ENCODE measurements around the gene BCKDK.
A peak's percentile ranks its signal among the peaks of the same experiment; 100 is the strongest.

Gene BCKDK

DNA sequence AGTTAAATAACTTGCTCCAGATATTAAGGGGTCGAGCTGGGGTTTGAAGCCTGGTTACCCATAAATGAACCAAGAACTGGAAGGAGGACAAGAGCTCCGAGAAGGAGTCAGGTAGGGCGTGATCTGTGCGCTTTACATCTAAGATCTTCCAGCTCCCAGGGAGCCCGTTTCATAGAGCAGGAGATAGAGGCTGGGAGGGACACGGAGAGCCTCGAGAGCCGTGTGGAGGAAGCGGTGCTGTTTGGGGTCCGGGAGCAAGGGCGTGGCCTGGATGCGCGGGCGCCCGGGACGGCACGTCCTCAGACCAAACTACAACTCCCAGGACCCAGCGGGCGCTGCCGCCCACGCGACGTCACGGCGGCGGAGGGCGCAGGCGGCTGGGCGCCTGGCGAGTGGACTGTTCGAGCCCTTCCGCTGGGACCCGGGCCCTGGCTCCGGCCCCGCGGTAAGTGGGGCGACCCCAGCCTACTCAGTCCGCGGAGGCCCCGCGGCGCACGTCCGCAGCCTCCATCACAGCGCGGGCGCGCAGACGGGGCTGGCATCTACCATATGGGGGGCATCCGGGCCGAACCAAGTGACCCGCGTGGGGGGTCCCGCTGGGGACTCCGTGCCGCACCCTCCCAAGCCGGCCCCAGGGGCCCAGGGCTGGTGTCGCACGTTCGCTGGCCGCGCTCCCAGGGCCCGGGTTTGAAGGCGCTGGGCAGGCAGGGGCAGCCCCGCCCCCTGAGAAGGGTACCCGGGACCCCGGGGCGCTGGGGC lies at the start of gene BCKDK:
BCKDK (plus strand) TSS at position 352 of the 759 bp plus-strand sequence. CDS start 838 bp downstream, outside the sequence.
- peak; percentile 81 for DNase-seq (ENCODE audit: low spot score)

DNA sequence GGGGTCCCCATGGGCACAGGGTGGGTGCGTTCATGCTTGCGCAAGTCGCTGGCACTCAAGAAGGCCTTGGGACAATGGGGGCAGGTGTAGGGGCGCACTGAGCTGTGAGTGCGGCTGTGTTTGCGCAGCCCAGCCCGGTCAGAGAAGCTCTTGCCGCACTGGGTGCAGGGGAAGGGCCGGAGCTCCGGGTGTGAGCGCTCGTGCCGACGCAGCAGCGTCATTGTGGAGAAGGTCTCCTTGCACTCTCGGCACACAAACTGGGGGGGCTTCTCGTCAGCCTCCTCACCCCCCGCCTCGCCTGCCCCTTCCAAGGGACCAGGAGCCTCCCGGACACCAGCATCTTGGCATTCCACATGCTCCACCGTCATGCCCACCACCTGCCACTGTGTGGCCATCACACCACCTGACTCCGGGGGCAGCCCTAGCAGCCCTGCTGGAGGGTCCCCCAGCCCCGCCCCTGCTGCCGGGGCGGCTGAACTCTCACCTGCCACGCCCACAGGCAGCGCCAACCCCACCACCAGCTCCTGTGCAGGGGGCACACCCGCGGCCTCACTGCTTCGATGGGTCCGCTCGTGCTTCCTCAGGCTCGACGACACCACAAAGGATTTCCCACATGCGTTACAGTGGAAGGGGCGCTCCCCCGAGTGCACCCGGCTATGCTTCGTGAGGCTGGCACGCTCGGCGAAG lies 46.9 kb upstream of the BCKDK start:
- no peak for DNase-seq (ENCODE audit: low spot score)

DNA sequence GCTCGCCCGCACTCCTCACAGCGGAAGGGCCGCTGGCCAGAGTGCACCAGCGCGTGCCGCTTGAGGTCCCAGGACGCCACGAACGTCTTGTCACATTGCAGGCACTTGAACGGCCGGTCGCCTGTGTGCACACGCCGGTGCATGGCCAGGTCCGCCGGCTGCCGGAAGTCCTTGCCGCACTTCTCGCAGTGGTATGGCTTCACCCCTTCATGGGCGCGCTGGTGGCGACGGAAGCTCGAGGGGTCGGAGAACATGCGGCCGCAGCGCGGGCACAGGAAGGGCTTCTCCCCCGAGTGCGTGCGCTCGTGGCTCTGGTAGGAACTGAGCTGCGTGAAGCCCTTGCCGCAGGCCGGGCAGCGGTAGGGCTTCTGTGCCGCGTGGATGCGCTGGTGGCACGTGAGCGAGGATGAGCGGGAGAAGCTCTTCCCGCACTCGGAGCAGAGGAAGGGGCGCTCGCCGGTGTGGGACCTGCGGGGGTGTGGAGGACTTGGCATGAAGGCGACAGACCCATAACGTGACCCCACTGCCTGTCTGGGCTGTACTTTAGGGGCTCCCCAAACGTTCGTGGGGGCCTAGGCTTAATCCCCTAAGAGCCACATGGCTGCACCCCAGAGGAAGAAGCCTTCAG lies 46.3 kb upstream of the BCKDK start:
- no peak for DNase-seq (ENCODE audit: low spot score)

DNA sequence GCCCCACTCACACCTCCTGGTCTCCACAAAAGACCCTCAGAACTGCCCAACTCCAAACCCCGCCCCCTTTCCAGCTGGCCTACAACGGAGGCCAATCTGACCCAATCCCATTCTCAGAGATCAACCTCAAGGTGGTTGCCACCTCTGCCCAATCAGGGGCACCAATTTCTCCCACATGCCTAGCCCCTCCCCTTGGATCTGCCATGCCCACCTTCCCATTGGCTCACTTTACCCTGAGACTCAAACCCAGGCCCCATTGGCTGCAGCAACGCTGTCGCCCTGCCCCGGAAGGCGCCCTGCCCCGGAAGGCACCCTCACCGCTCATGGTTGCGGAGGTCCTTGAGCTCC lies 44.7 kb upstream of the BCKDK start:
- no peak for DNase-seq (ENCODE audit: low spot score)

DNA sequence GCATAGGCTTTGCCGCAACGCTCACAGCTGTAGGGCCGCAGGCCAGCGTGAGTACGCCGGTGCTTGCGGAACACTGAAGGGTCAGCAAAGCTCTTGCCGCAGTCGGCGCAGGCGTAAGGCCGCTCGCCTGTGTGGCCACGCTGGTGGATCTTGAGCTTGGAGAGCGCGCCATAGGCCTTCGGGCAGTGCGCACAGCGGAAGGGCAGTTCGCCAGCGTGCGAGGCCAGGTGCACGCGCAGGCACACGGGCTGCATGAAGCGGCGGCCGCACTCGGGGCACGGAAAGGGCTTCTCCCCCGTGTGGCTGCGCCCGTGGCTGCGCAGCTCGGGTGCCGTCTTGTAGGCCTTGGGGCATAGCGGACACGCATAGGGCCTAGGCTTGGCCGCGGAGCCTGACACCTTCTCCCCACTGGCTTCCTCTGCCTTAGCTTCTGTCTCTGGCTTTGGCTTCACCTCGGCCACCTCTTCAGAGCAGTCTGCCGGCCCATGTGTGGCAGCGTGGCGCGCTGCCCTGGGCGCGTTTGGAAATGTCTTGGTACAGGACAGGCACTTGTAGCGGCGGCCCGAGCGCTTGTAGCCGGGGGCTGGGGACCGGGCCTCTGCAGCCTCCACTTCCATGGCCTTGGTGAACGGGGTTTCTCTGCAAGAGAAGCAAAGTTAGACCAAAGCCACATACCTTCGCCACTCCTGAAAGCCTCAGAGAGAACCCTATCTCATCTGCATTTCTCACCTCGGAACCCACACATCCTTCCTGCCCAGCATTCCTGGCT lies 44.2 kb upstream of the BCKDK start:
- DNase-seq (ENCODE audit: low spot score): no peak

DNA sequence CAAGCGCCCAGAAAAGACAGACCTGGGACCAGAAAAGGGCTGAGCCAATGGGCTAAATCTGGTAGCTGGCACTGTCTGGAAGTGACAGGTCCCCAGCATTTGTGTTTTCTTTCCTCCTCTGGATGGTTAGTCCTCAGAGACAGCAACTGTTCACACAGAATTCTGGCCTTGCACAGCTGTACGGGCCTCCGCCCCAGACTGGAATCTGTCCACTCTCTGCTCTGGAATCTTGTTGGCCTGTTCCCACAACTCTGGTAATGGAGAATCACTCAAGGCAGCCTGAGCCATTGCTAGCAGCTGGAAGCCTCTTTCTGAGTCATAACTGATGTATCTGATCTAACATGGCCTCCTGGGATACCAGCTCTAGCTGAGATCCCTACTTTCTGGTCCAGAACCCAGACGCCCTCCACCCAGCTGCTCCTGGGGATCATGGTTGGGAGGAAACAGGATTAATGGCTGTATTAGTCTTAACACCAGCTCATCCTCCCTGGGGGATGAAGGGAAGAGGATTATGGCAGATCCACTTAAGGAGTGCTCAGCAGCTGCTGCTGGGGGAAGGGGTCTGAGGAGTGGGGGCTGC lies 43.2 kb upstream of the BCKDK start:
- DNase-seq (ENCODE audit: low spot score): peak; percentile 88

DNA sequence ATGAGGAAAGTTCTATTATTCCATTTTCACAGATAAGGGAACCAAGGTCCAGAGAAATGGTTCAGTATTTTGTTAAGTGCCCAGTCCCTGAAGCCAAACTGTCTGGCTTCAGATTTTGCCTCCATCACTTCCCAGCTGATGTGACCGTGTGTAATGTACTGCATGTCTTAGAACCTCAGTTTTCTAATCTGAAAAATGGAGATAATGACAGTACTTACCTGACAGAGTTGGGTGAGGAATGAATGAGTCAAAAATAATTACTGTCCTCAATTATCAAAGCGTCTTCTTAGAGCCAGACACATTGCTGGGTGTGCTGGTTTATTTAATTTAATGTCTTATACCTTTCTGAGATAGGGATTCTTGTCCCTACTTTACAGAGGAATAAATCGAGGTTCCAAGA lies 40.8 kb upstream of the BCKDK start:
- DNase-seq (ENCODE audit: low spot score): no peak

DNA sequence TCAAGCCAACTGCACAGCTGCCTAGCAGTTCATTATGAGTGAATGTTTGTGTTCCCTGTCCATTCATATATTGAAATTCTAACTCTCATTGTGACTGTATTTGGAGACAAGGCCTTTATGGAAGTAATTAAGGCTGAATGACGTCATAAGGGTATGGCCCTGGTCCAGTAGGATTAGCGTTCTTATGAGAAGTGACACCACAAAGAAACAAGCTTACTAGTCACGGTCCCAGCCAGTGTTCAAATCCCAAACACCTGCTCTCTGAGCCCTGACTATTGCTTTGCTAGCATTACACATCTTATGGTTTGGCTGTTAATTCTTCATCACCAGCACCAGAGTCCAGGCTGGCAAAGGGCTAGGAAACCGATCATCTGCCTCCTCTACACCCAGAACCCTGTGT lies 36.3 kb upstream of the BCKDK start:
- no peak for DNase-seq (ENCODE audit: low spot score)

DNA sequence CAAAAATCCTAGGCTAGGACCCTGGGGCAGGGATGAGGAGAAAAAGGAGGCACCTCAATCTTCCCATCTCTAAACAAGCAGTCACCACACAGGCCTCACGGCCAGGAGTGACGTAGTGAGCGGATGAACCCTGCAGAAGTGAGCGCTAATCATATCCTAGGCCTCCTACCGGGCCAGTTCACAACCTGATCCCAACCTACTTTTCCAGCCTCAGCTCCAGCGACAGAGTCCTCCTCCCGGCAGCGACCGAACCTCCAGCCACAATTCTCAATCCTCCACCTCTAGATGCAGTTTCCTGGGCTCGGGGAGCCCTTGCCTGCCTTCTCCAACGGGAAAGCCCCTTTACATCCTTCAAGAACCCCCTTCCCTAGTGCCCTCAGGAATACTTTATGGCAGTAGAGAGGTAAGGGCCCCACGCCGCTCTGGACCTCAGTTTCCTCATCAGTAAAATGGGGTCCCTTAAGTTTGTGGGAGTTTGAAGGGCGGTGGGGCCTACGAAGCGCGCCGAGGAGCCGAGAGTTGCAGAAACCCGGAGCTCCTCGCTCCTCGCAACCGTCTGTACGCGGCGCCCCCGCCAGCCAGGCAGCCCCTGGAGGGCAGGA lies 35.5 kb upstream of the BCKDK start:
- DNase-seq (ENCODE audit: low spot score): no peak

DNA sequence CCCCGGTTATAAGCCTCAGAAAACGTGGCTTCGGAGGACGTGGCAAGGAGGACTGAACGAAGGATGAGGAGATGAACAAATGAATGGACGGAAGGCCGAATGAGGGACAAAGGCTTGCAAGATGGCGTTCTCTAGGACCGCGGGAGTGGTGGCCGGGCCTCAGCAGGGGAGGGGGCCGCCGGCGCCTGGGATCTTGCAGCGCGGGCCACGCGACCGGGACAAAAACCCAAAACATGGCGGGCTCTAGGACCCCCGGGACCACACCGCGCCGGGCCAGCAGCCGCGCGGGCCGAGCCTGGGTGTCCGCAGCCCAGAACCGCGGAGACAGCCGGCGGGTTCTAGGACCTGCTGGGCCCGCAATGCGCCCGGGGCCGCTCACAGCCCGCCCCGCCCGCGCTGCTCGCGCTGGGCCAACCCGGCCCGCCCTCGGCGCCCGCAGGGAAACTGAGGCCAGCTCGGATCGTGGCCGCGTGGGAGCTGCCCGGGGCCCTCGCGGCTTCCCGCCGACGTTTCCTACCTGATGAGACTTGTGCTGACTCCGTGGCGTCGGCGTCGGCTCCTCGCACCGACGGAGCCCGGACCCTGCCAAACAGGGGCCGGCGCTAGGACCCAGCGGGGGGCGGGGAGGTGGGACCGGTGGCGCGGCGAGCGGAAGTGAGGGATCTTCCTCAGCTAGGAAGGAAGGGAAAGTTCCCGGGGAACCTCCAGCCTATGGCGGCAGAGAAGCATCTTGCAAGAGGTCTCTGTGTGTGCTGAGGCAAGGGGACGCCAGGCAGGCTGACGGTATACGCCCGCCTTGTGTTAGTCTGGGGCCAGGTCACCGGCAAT lies 34.8 kb upstream of the BCKDK start:
- DNase-seq (ENCODE audit: low spot score): peak; percentile 96

DNA sequence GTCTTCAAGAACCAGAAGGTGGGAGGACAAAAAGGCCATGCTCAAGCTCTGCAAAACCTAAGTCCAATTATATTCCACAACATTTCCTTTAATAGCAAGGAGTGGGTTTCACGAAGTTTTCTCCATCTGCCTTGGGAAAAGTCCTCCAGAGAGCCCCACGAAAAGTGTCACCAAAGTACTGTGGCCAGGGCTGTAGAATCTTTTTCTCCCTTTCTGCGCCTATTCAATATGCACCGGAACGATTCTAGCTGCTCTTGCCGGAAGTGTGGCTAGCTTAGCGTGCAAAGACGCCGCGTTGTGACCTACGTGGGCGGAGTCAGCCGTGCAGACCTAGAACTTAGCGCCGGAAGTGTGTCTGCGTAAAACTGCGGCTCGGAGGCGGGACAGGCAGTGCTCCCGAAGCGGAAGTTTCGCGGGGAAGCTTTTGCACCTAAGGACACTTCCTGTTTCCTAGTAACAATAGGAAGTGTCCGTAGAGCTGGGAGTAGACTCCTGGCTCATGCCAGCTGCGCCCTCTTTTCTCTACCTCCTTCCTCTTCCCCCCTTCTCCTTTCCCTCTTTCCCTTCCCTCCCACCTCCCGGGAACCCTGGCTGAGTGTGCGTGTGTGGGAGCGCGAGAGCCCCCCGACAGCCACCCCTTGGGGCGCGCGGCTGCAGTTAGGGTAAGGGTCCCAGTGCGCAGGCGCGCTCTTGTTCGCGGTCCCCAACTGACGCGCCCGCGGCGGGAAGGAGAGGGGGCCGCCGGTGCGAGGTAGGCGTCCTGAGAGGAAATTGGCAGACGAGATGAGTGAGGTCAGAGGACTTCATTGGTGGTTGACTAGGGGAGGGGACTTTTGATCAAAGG lies 34.0 kb upstream of the BCKDK start, which contains the start of the genes ZNF646 and ZNF668:
ZNF646 (plus strand) TSS at position 453 of the 844 bp plus-strand sequence. CDS start 1,903 bp downstream, outside the sequence.
ZNF668 (minus strand) TSS at position 271 of the 844 bp plus-strand sequence. CDS start 9,781 bp downstream, outside the sequence.
- DNase-seq (ENCODE audit: low spot score): peak; percentile 97

DNA sequence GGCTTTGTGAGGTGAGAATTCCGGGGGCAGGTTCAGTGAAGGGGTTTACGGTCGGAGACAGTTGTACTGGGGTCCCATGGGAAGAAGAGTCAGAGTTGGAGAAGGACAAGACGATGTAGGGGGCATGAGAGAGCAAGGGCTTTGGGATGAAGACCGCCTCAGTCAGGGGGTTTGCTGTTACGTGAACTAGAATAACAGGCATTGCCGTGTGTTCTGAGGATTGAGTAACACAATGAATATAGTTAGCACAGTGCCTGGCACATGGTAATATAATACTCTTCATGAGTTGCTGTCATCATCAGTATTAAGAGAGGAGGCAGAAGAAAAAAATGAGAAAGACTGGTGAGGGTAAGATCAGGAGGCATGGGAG lies 33.4 kb upstream of the BCKDK start:
- no peak for DNase-seq (ENCODE audit: low spot score)

DNA sequence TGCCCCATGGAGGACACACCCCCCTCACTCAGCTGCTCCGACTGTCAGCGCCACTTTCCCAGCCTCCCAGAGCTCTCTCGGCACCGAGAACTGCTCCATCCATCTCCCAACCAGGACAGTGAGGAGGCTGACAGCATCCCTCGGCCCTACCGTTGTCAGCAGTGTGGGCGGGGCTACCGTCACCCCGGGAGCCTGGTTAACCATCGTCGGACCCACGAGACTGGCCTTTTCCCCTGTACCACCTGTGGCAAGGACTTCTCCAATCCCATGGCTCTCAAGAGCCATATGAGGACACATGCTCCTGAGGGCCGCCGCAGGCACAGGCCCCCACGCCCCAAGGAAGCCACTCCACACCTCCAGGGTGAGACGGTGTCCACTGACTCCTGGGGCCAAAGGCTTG lies 31.9 kb upstream of the BCKDK start:
- no peak for DNase-seq (ENCODE audit: low spot score)

DNA sequence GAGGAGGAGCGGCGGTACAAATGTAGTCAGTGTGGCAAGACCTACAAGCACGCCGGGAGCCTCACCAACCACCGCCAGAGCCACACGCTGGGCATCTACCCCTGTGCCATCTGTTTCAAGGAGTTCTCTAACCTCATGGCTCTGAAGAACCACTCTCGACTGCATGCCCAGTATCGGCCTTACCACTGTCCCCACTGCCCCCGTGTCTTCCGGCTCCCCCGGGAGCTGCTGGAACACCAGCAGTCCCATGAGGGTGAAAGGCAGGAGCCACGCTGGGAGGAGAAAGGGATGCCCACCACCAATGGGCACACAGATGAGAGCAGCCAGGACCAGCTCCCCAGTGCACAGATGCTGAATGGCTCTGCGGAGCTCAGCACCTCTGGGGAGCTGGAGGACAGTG lies 31.2 kb upstream of the BCKDK start:
- DNase-seq (ENCODE audit: low spot score): no peak

DNA sequence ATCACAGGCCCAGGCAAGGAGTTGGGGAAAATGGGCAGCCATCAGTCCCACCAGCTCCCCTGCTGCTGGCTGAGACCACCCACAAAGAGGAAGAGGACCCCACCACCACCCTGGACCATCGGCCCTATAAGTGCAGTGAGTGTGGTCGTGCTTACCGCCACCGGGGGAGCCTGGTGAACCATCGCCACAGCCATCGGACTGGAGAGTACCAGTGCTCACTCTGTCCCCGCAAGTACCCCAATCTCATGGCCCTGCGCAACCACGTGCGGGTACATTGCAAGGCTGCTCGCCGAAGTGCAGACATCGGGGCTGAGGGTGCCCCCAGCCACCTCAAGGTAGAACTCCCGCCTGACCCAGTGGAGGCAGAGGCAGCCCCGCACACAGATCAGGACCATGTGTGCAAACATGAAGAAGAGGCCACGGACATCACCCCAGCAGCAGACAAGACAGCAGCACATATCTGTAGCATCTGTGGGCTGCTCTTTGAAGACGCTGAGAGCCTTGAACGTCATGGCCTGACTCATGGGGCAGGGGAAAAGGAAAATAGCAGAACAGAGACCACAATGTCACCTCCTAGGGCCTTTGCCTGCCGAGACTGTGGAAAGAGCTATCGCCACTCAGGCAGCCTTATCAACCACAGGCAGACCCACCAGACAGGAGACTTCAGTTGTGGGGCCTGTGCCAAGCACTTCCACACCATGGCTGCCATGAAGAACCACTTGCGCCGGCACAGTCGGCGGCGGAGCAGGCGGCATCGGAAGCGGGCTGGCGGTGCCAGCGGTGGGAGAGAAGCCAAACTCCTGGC lies 30.4 kb upstream of the BCKDK start:
- DNase-seq (ENCODE audit: low spot score): no peak

DNA sequence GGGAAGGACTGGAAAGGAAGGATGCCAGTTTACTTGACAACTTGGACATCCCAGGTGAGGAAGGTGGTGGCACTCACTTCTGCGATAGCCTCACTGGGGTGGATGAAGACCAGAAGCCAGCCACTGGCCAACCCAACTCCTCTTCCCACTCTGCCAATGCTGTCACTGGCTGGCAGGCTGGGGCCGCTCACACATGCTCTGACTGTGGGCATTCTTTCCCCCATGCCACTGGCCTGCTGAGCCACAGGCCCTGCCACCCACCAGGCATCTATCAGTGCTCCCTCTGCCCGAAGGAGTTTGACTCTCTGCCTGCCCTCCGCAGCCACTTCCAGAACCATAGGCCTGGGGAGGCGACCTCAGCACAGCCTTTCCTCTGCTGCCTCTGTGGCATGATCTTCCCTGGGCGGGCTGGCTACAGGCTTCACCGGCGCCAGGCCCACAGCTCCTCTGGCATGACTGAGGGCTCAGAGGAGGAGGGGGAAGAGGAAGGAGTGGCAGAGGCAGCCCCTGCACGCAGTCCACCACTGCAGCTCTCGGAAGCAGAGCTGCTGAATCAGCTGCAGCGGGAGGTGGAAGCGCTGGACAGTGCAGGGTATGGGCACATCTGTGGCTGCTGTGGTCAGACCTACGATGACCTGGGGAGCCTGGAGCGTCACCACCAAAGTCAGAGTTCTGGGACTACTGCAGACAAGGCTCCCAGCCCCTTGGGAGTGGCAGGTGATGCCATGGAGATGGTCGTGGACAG lies 29.4 kb upstream of the BCKDK start:
- peak; percentile 62 for DNase-seq (ENCODE audit: low spot score)

DNA sequence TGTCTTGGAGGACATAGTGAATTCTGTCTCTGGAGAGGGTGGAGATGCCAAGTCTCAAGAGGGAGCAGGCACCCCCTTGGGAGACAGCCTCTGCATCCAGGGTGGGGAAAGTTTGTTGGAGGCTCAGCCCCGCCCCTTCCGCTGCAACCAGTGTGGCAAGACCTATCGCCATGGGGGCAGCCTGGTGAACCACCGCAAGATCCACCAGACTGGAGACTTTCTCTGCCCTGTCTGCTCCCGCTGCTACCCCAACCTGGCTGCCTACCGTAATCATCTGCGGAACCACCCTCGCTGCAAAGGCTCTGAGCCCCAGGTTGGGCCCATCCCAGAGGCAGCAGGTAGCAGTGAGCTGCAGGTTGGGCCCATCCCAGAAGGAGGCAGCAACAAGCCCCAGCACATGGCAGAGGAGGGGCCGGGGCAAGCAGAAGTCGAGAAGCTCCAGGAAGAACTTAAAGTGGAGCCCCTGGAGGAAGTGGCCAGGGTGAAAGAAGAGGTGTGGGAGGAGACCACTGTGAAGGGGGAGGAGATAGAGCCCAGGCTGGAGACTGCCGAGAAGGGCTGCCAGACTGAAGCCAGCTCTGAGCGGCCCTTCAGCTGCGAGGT lies 28.7 kb upstream of the BCKDK start:
- DNase-seq (ENCODE audit: low spot score): no peak
